NCI-H524 treated with DMSO at 0.1 percent for 48 hours (cell line): ENCODE results near the gene IDE.
"Not testable (repeated sequence)": the region's sequence is repeated elsewhere in the genome, so short reads cannot be mapped to it uniquely, and the experiment has no call there.

Experiments
- DNase-seq: peaks from one replicate; lab custom pipeline; 2025; lab: John Stamatoyannopoulos, UW

The IDE gene

GRCh38 chr10:92490387-92490786, 83.5 kb downstream of the IDE start:
- DNase-seq, result no peak

- DNase-seq, result no peak
These were observed 87.3 kb downstream of the IDE start for GRCh38 chr10:92486637-92487036.

- DNase-seq, result no peak
These were observed 90.4 kb downstream of the IDE start for GRCh38 chr10:92483539-92483938.

- no peak for DNase-seq
These were observed 93.5 kb downstream of the IDE start for GRCh38 chr10:92480413-92480812.

- no peak for DNase-seq
These were observed 94.3 kb downstream of the IDE start for GRCh38 chr10:92479547-92479946.

GRCh38 chr10:92478536-92478935, 95.4 kb downstream of the IDE start:
- no peak for DNase-seq

- no peak for DNase-seq
These were observed 98.5 kb downstream of the IDE start for GRCh38 chr10:92475357-92475868.

- DNase-seq, result no peak
These were observed 103.9 kb downstream of the IDE start for GRCh38 chr10:92470026-92470425.

- no peak for DNase-seq
These were observed 109.5 kb downstream of the IDE start for GRCh38 chr10:92464364-92464763.

GRCh38 chr10:92463582-92463981, 110.3 kb downstream of the IDE start:
- no peak for DNase-seq

GRCh38 chr10:92454955-92455354, 118.9 kb downstream of the IDE start:
- not testable (repeated sequence) for DNase-seq

GRCh38 chr10:92452313-92452712, 121.6 kb downstream of the IDE start:
- DNase-seq, result no peak

GRCh38 chr10:92451431-92451830, 122.5 kb downstream of the IDE start:
- DNase-seq, result no peak

GRCh38 chr10:92450896-92451295, 123.0 kb downstream of the IDE start:
- DNase-seq, result no peak

GRCh38 chr10:92440578-92440977, 133.3 kb downstream of the IDE start:
- no peak for DNase-seq

- DNase-seq, result no peak
These were observed 135.7 kb downstream of the IDE start for GRCh38 chr10:92438220-92438619.

GRCh38 chr10:92436611-92437010, 137.3 kb downstream of the IDE start:
- DNase-seq, result no peak

GRCh38 chr10:92436065-92436464, 137.8 kb downstream of the IDE start:
- DNase-seq, result not testable (repeated sequence)

- DNase-seq, result no peak
These were observed 139.5 kb downstream of the IDE start for GRCh38 chr10:92434385-92434784.

GRCh38 chr10:92432596-92432995, 141.3 kb downstream of the IDE start:
- no peak for DNase-seq

GRCh38 chr10:92430103-92430502, 143.8 kb downstream of the IDE start:
- no peak for DNase-seq

- no peak for DNase-seq
These were observed 152.3 kb downstream of the IDE start for GRCh38 chr10:92421550-92421949.

- DNase-seq, result no peak
These were observed 153.2 kb downstream of the IDE start for GRCh38 chr10:92420546-92421275.
